GM23338 (cell line): ENCODE results near the gene AMPH.

ENCODE experiments used
- EZH2 ChIP-seq: fragments of 200-600 bp; sonication (generic); IDR thresholded peaks from one replicate; pipeline ENCODE4 v1.8.0; 2017; ENCODE audit warnings: antibody characterized with exemption, mild to moderate bottlenecking, low read depth; ENCODE audit not compliant: unreplicated experiment
- JUNB ChIP-seq: IDR thresholded peaks from one replicate; pipeline ENCODE4 v1.6.1; 2016; ENCODE audit warnings: antibody characterized with exemption; ENCODE audit not compliant: unreplicated experiment
- POLR2AphosphoS5 ChIP-seq: IDR thresholded peaks from 2 replicates; pipeline ENCODE4 v1.6.1; 2016; ENCODE audit warnings: antibody characterized with exemption, low read depth
- ZNF462 ChIP-seq: fragments of 250-450 bp; sonication (Bioruptor Pico); IDR thresholded peaks from 2 replicates; pipeline ENCODE4 v1.5.0; 2020; ENCODE audit warnings: mild to moderate bottlenecking, moderate library complexity
- TF ChIP-seq, protein P1 (sequence below), 2 experiments: fragments of 200-600 bp in 1 of 2; sonication (generic) in 1 of 2; conservative IDR thresholded peaks; 2 replicates each; pipeline versions ENCODE4 v1.5.1 to v1.6.1; 2016 to 2017; ENCODE audit warnings: antibody characterized with exemption in 2 of 2, low read depth in 2 of 2, mild to moderate bottlenecking in 2 of 2, moderate library complexity in 1 of 2
- TF ChIP-seq, protein P2 (sequence below): IDR thresholded peaks from one replicate; pipeline ENCODE4 v1.6.1; 2018; ENCODE audit warnings: antibody characterized with exemption; ENCODE audit not compliant: unreplicated experiment

DNA sequence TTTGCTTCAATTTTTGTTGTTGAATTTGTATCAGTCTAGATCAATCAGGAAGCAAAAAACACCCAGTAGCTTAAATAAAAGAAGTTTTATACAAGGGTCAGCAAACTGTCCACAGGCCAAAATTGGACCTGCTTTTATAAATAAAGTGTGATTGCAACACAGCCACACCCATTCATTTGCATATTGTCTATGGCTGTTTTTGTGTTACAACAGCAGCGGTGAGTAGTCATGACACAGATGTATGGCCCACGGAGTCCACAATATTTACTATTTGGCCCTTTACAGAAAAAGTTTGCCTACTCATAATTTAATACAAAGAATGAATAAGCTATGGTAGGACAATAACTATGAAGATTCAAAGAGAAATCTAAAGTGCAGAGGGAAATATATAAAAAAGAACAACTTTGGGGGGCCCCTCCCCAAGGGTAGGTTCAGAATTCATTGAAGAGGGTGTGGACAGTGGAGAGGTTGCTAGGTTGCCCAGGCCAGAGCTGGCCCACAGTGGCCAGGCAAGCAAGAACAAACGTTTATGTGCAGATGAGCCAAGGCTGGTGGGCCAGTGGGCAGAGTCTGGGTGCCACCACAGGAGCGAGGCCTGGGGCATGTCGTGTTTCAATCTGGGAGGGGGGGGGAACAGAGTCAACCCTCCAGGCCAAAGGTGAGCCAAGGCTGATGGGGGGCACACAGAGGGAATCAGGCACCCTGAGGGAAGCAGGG lies 47.0 kb upstream of the AMPH start:
- no peak for TF ChIP-seq POLR2AphosphoS5
- TF ChIP-seq, protein P1, sequence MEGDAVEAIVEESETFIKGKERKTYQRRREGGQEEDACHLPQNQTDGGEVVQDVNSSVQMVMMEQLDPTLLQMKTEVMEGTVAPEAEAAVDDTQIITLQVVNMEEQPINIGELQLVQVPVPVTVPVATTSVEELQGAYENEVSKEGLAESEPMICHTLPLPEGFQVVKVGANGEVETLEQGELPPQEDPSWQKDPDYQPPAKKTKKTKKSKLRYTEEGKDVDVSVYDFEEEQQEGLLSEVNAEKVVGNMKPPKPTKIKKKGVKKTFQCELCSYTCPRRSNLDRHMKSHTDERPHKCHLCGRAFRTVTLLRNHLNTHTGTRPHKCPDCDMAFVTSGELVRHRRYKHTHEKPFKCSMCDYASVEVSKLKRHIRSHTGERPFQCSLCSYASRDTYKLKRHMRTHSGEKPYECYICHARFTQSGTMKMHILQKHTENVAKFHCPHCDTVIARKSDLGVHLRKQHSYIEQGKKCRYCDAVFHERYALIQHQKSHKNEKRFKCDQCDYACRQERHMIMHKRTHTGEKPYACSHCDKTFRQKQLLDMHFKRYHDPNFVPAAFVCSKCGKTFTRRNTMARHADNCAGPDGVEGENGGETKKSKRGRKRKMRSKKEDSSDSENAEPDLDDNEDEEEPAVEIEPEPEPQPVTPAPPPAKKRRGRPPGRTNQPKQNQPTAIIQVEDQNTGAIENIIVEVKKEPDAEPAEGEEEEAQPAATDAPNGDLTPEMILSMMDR (conservative IDR thresholded peaks at IDR 0.05; ENCODE audit: low read depth in 2 of 2), result no peak
- no peak for TF ChIP-seq EZH2
- no peak for TF ChIP-seq JUNB
- TF ChIP-seq ZNF462 (CRISPR knock-in tag), result no peak
- TF ChIP-seq, protein P2, sequence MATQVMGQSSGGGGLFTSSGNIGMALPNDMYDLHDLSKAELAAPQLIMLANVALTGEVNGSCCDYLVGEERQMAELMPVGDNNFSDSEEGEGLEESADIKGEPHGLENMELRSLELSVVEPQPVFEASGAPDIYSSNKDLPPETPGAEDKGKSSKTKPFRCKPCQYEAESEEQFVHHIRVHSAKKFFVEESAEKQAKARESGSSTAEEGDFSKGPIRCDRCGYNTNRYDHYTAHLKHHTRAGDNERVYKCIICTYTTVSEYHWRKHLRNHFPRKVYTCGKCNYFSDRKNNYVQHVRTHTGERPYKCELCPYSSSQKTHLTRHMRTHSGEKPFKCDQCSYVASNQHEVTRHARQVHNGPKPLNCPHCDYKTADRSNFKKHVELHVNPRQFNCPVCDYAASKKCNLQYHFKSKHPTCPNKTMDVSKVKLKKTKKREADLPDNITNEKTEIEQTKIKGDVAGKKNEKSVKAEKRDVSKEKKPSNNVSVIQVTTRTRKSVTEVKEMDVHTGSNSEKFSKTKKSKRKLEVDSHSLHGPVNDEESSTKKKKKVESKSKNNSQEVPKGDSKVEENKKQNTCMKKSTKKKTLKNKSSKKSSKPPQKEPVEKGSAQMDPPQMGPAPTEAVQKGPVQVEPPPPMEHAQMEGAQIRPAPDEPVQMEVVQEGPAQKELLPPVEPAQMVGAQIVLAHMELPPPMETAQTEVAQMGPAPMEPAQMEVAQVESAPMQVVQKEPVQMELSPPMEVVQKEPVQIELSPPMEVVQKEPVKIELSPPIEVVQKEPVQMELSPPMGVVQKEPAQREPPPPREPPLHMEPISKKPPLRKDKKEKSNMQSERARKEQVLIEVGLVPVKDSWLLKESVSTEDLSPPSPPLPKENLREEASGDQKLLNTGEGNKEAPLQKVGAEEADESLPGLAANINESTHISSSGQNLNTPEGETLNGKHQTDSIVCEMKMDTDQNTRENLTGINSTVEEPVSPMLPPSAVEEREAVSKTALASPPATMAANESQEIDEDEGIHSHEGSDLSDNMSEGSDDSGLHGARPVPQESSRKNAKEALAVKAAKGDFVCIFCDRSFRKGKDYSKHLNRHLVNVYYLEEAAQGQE, result no peak
